Measurements from ENCODE around the gene CIC.

- TF ChIP-seq POLR2A (IDR thresholded peaks at IDR 0.05), result no peak
- TF ChIP-seq, protein P1, sequence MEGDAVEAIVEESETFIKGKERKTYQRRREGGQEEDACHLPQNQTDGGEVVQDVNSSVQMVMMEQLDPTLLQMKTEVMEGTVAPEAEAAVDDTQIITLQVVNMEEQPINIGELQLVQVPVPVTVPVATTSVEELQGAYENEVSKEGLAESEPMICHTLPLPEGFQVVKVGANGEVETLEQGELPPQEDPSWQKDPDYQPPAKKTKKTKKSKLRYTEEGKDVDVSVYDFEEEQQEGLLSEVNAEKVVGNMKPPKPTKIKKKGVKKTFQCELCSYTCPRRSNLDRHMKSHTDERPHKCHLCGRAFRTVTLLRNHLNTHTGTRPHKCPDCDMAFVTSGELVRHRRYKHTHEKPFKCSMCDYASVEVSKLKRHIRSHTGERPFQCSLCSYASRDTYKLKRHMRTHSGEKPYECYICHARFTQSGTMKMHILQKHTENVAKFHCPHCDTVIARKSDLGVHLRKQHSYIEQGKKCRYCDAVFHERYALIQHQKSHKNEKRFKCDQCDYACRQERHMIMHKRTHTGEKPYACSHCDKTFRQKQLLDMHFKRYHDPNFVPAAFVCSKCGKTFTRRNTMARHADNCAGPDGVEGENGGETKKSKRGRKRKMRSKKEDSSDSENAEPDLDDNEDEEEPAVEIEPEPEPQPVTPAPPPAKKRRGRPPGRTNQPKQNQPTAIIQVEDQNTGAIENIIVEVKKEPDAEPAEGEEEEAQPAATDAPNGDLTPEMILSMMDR (IDR thresholded peaks at IDR 0.05 in 4 of 5, conservative IDR thresholded peaks at IDR 0.05 in 1 of 5), result no peak
Observed at GRCh38 chr19:42228641-42229040, 40.4 kb upstream of the CIC start.
